Astrocyte of the spinal cord (primary cell): ENCODE results near the gene FNDC3B.

ENCODE experiments used
- DNase-seq: peaks from one replicate; pipeline ENCODE4 v3.0.0; 2011; ENCODE audit warnings: low read depth, low spot score
- H3K4me3 ChIP-seq: 2 replicates; pipeline ENCODE4 v1.5.1; 2011; ENCODE audit warnings: low read depth, mild to moderate bottlenecking, low read length, moderate library complexity
- in situ Hi-C: cut with HindIII; loops from 2 replicates; pipeline ENCODE4 v1.10.0; 2017; ENCODE audit warnings: low sequenced_read_pairs
- TF ChIP-seq, protein P1 (sequence below): IDR thresholded peaks from 2 replicates; pipeline ENCODE4 v1.5.1; 2012; ENCODE audit warnings: low read depth, mild to moderate bottlenecking, low read length, inconsistent platforms

The FNDC3B gene

DNA sequence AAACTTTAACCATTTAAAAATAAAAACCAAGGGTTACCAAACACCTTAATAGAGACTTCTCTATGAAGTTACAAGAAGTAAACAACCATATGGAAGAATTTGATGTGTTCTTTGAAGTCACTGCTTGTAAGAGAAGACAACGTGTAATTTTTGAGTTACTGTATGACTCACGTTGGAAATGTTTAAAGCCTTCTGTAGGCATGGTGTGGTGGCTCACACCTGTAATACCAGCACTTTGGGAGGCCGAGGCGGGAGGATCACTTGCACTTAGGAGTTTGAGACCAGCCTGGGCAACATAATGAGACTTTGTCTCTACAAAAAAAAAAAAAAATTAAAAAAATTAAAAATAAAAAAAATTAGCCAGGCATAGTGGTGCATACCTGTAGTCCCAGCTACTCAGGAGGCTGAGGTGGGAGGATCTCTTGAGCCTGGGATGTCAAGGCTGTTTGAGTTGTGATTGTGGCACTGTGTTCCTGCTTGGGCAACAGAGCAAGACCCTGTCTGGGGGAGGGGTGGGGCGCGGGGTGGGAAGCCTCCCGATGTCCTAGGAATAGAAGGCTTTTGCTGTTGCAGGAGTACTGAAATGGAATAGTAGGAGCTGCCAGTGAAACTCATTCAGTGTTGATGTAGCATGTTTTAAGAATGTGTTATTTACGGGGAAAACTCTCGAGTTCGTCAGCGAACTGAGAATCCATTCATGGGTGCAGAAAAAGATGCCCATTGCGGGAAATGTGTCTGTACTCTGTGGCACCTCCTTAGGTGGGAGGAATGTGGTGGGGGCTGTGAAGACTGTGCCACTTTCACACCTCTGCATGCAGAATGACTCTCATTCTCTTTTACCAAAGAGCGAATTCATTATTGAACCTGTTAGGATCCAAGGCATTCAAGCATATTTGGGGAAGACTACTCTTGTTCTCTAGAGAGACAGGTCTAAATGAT, 134.2 kb downstream of the FNDC3B start:
- DNase-seq: no peak
- no peak overlapping the region for H3K4me3 ChIP-seq
- TF ChIP-seq, protein P1, sequence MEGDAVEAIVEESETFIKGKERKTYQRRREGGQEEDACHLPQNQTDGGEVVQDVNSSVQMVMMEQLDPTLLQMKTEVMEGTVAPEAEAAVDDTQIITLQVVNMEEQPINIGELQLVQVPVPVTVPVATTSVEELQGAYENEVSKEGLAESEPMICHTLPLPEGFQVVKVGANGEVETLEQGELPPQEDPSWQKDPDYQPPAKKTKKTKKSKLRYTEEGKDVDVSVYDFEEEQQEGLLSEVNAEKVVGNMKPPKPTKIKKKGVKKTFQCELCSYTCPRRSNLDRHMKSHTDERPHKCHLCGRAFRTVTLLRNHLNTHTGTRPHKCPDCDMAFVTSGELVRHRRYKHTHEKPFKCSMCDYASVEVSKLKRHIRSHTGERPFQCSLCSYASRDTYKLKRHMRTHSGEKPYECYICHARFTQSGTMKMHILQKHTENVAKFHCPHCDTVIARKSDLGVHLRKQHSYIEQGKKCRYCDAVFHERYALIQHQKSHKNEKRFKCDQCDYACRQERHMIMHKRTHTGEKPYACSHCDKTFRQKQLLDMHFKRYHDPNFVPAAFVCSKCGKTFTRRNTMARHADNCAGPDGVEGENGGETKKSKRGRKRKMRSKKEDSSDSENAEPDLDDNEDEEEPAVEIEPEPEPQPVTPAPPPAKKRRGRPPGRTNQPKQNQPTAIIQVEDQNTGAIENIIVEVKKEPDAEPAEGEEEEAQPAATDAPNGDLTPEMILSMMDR: no peak
- in situ Hi-C loops: no loop called here

DNA sequence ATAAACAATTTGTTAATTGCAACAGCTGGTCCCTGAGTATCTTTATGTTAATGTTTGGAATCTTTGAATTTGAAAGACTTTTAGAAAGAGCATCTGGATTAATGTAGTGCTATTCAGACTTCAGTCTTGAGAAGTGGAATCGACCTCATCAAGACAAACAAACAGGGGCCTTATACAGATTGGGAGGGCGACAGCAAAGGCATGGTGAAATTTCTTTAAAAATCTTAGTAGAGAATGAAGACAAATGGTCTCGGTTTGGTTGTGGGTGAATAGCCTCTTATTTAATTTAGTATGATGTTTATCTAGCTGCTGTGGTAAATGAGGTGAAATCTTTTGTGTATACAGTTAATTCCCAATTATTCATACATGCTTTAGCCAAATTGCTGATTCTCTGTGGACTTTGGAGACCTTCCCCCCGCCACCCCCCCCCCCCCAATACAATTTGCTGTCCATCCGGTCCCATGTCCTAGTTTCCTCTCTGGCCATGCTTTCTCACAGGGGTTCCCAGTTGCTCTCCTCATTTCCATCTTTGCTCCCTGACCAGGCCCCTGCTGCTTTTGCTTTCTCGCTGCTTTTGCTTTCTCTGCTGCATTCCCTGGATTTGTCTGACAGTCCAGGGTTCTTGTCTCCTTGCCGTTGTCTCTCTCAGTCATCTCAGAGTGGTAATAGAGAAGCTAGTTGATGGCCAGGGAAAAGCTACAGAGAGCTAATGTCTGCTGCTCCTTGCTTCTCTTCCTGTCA, 135.3 kb downstream of the FNDC3B start:
- in situ Hi-C loops: no loop called here
- no peak for DNase-seq
- TF ChIP-seq, protein P1: no peak
- no peak overlapping the region for H3K4me3 ChIP-seq

DNA sequence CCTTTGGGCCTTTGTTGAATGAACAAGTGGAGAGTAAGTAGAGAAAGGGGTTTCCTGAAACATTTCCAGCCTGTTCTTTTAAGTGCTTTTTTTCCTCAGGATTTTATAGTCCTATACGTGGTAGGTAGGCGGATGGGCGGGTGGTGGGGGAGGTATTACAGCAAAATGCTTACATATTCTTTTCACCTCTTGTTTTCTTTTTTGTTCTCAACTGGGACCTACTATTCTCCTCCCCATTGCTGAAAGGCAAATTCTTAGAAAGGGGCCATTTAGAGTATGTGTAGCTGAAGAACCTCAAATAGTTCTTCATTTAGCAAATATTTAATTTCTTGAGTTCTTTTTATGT, 135.8 kb downstream of the FNDC3B start:
- in situ Hi-C loops: no loop called here
- TF ChIP-seq, protein P1: no peak
- no peak for DNase-seq
- H3K4me3 ChIP-seq: no peak overlapping the region

DNA sequence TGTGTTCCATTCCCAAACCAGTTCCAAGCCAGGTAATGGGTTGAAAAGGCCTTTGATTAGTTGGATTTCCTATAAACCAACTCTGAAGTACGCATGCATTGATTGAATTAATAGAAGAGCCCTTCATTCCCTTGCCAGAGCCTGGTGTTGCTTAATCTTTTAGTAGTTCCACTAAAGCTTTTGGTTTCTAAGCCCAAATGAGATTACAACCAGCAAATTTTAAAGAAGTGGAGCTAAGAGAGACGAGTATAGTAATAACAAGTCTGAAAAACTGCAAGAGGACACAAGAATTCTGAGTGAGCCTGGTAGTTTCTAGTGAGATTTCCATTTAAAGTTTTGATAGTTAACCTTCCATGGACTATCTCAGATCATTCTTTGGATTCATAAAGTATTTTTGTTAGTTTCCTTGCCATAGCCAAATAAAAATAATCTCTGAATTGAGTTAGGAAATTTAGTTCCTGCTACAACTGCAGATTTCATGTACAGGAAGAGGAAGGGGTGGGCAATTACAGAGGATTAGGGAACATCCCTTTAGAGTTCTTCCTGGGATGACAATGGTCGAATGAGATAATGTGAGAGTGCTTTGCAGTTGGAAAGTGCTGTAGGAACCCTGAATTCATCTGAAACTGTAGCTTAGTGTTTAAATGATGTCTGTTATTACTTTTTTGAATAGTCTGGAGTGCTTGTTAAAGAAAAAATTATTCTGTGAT, 136.8 kb downstream of the FNDC3B start:
- TF ChIP-seq, protein P1: no peak
- no peak for DNase-seq
- H3K4me3 ChIP-seq: no peak overlapping the region
- in situ Hi-C loops: no loop called here

DNA sequence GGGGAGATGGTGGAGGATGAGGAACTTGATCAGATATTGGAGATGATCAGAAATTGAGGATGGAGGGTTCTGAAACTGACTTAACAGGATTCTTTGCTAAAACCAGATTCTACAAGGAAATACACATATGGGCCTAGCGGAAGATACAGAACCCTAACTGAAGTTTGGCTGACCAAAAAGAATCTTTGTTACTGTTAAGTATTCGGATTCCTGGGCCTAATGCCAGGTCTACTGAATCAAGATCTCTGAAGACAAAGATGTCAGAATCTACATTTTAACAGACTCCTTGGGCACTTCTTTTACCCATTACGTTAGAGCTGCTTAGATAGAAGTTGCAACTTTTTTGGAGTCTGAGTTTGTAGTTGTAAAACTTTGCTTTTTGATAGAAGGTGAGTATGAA, 137.7 kb downstream of the FNDC3B start:
- TF ChIP-seq, protein P1: no peak
- no peak overlapping the region for H3K4me3 ChIP-seq
- peak; percentile 68 for DNase-seq
- in situ Hi-C loops: no loop called here

DNA sequence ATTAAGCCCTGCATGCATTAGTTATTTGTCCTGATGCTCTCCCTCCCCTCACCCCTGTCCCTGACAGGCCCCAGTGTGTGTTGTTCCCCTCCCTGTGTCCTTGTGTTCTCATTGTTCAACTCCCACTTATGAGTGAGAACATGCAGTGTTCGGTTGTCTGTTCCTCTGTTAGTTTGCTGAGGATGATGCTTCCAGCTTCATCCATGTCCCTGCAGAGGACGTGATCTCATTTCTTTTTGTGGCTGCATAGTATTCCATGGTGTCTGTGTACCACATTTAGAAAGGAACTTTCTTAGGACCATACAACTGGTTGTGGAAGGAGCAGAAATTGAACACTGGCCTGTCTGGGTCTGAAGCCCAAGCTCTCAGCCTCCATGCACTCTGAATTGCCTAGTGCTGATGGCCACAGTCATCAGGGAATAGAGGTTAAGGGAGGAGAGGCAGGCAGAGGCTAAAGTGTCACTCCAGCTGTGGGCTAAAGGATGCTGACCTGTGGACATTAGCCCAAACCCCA, 138.5 kb downstream of the FNDC3B start:
- no peak for DNase-seq
- TF ChIP-seq, protein P1: no peak
- H3K4me3 ChIP-seq: no peak overlapping the region
- in situ Hi-C loops: no loop called here
